OCI-M2 (cell line): ENCODE data around the gene AGRN.
"Not testable (repeated sequence)": the region's sequence is repeated elsewhere in the genome, so short reads cannot be mapped to it uniquely, and the experiment has no call there.

Experiments
- DNase-seq: peaks from one replicate; lab custom pipeline; 2025; ENCODE audit not compliant: unreplicated experiment; lab: John Stamatoyannopoulos, UW

AGRN gene

GRCh38 chr1:1089731-1090423 lies 70.0 kb downstream of the AGRN start:
- no peak for DNase-seq

- DNase-seq: no peak
These were observed 70.8 kb downstream of the AGRN start for GRCh38 chr1:1090424-1091343.

DNA sequence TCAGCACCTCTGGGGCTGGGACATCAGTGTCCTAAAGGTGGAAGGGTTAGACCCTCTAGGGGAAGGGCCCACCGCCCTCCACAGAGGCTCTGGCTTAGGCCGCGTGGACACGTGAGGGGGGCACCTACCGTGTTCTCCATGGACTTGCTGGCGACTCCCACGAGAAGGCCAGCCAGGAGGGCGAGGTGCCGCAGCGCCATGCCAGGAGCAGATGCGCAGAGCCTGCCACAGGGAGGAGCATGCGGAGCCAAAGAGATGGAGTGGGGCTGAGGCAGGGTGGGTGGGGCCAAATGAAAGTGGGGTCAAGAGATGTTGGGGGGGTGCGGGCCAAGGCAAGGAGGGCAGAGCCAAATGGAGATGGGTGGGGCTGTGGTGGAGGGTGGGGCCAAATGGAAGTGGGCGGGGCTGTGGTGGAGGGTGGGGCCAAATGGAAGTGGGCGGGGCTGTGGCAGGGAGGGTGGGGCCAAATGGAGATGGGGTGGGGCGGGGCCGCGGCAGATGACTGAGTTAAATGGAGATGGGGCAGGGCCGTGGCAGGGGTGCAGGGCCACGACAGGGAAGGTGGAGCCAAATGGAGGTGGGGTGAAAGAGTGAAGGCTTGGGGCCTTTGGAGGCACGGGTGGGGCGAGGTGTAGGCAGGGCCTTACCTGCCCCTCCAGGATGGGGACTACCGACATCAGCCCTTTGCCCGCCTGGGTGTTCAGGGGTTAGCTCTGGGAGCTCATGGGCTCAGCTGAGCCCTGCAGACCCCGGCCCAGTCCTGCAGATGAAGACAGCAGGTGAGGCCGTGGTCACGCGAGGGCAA lies 71.6 kb downstream of the AGRN start:
- DNase-seq: no peak

DNA sequence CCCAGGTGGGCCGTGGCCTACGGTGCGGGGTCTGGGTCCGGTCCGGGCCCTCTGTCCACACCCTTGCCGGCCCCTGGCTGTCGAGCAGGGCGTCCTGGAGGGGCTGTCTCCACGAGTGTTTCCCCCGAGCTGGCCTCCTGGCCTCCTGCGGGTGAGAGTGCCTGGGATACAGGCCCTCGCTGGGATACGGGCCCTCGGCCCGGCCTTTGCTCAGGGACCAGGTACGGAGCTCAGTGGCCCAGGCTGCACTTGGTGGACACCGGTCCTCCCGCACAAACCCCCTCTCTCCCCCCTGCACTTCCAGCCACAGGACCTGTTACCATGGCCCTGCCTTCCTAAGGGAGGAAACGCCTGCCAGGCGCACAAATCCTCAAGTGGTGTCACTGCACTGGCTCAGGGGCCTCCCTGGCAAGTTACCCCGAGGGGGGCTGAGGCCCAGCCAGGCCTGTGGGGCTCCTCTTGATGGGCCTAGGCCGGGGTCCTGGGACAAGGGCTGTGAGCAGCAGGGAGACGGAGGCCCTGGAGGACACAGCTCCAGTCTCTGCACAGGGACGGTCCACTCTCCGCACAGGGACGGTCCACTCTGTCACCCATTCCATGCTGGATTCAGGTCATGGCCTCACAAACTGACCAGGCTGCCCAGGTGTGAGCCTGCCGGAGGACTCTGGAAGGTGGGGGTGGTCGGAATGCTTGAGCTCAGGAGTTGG lies 72.4 kb downstream of the AGRN start:
- DNase-seq: no peak

- DNase-seq: no peak
These were observed 73.1 kb downstream of the AGRN start for GRCh38 chr1:1092894-1093609.

GRCh38 chr1:1093610-1093943 lies 73.7 kb downstream of the AGRN start:
- DNase-seq: no peak

GRCh38 chr1:1094981-1095380 lies 75.1 kb downstream of the AGRN start:
- no peak for DNase-seq

DNA sequence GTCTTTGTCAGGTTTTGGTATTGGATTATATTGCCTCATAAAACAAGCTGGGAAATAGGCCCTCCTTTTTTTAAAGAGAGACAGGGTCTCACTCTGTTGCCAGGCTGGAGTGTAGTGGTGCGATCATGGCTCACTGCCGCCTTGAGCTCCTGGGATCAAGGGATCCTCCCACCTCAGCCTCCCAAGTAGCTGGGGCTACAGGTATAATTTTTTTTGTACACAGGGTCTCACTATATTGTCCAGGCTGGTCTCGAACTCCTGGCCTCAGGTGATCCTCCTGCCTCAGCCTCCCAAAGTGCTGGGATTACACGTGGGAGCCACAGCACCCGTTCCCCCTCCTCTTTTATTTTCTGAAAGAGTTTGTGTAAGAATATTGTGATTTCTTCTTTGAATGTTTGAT lies 76.2 kb downstream of the AGRN start:
- not testable (repeated sequence) for DNase-seq

DNA sequence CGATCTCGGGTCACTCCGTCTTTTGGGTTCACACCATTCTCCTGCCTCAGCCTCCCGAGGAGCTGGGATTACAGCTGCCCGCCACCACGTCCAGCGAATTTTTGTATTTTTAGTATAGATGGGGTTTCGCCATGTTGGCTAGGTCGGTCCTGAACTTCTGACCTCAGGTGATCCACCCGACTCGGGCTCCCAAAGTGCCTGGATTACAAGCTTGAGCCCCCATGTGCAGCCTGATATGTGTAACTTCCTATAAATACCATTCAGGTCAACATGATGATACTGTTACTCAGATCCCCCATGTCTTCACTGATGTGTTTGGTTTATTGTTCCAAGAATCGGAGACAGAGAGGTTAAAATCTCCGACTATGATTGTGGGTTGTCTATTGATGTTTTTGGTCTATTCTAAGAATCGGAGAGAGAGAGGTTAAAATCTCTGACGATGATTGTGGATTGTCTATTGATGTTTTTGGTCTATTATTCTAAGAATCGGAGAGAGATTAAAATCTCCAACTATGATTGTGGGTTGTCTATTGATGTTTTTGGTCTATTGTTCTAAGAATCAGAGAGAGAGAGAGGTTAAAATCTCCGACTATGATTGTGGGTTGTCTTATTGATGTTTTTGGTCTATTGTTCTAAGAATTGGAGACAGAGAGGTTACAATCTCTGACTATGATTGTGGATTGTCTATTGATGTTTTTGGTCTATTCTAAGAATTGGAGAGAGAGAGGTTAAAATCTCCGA lies 78.9 kb downstream of the AGRN start:
- no peak for DNase-seq

- no peak for DNase-seq
These were observed 79.7 kb downstream of the AGRN start for GRCh38 chr1:1099506-1100183.

- no peak for DNase-seq
These were observed 80.4 kb downstream of the AGRN start for GRCh38 chr1:1100296-1100695.

DNA sequence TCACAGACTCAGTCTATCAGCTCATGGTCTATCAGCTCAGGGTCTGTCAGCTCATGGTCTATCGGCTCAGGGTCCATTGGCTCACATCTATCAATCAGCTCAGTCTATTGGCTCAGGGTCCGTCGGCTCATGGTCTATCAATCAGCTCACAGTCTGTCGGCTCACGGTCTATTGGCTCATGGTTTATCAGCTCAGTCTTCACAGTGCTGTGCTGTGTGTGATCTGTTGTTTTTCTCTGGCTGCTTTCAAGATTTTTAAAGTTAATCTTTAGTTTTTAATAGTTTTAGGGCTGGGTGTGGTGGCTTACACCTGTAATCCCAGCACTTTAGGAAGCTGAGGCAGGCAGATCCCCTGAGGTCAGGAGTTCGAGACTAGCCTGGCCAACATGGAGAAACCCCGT lies 81.6 kb downstream of the AGRN start:
- no peak for DNase-seq

DNA sequence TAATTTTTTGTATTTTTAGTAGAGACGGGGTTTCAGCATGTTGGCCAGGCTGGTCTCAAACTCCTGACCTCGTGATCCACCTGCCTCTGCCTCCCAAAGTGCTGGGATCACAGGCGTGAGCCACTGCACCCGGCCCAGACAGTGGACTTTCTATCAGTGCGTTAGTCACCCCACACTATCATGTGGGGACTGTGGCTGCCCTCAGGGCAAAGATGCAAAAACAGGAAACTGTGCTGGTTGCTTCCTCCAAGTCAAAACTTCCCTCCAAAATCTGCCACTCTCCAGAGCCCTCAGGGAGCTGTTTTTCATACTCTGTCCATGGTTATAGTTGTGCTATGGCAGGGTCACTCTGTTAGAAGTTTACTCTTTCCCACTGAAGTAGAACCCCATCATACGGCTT lies 84.2 kb downstream of the AGRN start:
- DNase-seq: not testable (repeated sequence)
